SK-N-SH (cell line): ENCODE results near the gene IDH2. TPM values are rescaled to one million over a fixed set of nuclear protein-coding genes. Genes with fewer than 3 reads are reported as not detected.

Experiments used
- CTCF ChIA-PET: fragments of 300-600, 350-600 bp; formaldehyde crosslinking; extraction: SDS; loops from one replicate; lab custom pipeline; 2021; lab: Yijun Ruan, JAX
- POLR2A ChIA-PET: fragments of 350-600 bp; sonication (Branson Sonifier 250); formaldehyde crosslinking; extraction: SDS; loops from one replicate; lab custom pipeline; 2020; ENCODE audit warnings: antibody characterized with exemption, inconsistent platforms; lab: Yijun Ruan, JAX
- DNase-seq: peaks from one replicate; pipeline ENCODE4 v3.0.0; 2012
- H2AFZ ChIP-seq: fragments of 200-600 bp; sonication (generic); 2 replicates; pipeline ENCODE4 v1.8.1; 2016; ENCODE audit warnings: antibody characterized with exemption, mild to moderate bottlenecking, low read depth
- H3F3A ChIP-seq: fragments of 200-600 bp; sonication (generic); replicated peaks from 2 replicates; pipeline ENCODE3; 2016; ENCODE audit warnings: antibody characterized with exemption, mild to moderate bottlenecking; ENCODE audit not compliant: insufficient read depth
- H3K27ac ChIP-seq, 2 experiments: fragments of 200-500 bp in 1 of 2; fragments of 200-600 bp in 1 of 2; sonication (Bioruptor generic) in 1 of 2; sonication (generic), shearing (Covaris generic) in 1 of 2; 2 replicates each; pipeline versions ENCODE4 v1.5.1 to v1.6.1; 2014 to 2016; ENCODE audit warnings: low read depth in 2 of 2, inconsistent platforms in 1 of 2, low read length in 1 of 2, mild to moderate bottlenecking in 1 of 2, mixed read lengths in 1 of 2
- H3K27me3 ChIP-seq: fragments of 200-600 bp; sonication (generic), shearing (Covaris generic); 2 replicates; pipeline ENCODE4 v1.6.1; 2016; ENCODE audit warnings: mixed run types; ENCODE audit not compliant: insufficient read depth
- H3K36me3 ChIP-seq, 2 experiments: fragments of 200-500 bp in 1 of 2; fragments of 200-600 bp in 1 of 2; sonication (Bioruptor generic) in 1 of 2; sonication (generic) in 1 of 2; replicated peaks in 1 of 2; 2 replicates each; pipeline versions ENCODE3 to v1.5.1; 2014 to 2016; ENCODE audit warnings: low read length in 1 of 2, mild to moderate bottlenecking in 1 of 2; ENCODE audit not compliant: insufficient read depth in 2 of 2, control insufficient read depth in 1 of 2
- H3K4me1 ChIP-seq, 2 experiments: fragments of 200-500 bp in 1 of 2; fragments of 200-600 bp in 1 of 2; sonication (Bioruptor generic) in 1 of 2; sonication (generic), shearing (Covaris generic) in 1 of 2; 2 replicates each; pipeline versions ENCODE4 v1.5.1 to v1.6.1; 2014 to 2016; ENCODE audit warnings: low read depth in 1 of 2, low read length in 1 of 2, mixed run types in 1 of 2; ENCODE audit not compliant: insufficient read depth in 2 of 2, control insufficient read depth in 1 of 2
- H3K4me2 ChIP-seq: fragments of 200-600 bp; sonication (generic), shearing (Covaris generic); 2 replicates; pipeline ENCODE4 v1.6.1; 2017; ENCODE audit warnings: mixed run types
- H3K4me3 ChIP-seq, 2 experiments: fragments of 200-500 bp in 1 of 2; fragments of 200-600 bp in 1 of 2; sonication (Bioruptor generic) in 1 of 2; sonication (generic), shearing (Covaris generic) in 1 of 2; 2 replicates each; pipeline versions ENCODE4 v1.5.1 to v1.8.1; 2014 to 2016; ENCODE audit warnings: low read depth in 2 of 2, inconsistent platforms in 1 of 2, low read length in 1 of 2, mild to moderate bottlenecking in 1 of 2, mixed read lengths in 1 of 2, moderate library complexity in 1 of 2
- H3K79me2 ChIP-seq: fragments of 200-600 bp; sonication (generic); 2 replicates; pipeline ENCODE4 v1.8.1; 2017; ENCODE audit warnings: mild to moderate bottlenecking; ENCODE audit not compliant: insufficient read depth
- H3K9ac ChIP-seq: fragments of 200-600 bp; sonication (generic); 2 replicates; pipeline ENCODE4 v1.6.1; 2017; ENCODE audit warnings: mixed run types
- H3K9me2 ChIP-seq: fragments of 200-600 bp; sonication (generic); 2 replicates; pipeline ENCODE4 v1.6.1; 2017; ENCODE audit warnings: mixed run types
- H3K9me3 ChIP-seq: fragments of 200-600 bp; sonication (generic); 2 replicates; pipeline ENCODE4 v1.6.1; 2017; ENCODE audit warnings: mixed run types, mild to moderate bottlenecking, moderate library complexity
- H4K20me1 ChIP-seq: fragments of 200-600 bp; sonication (generic); 2 replicates; pipeline ENCODE4 v1.6.1; 2017; ENCODE audit warnings: mild to moderate bottlenecking, mixed run types; ENCODE audit not compliant: insufficient read depth
- CHD2 ChIP-seq: fragments of 150-350 bp; IDR thresholded peaks from 2 replicates; pipeline ENCODE4 v1.6.1; 2018; ENCODE audit warnings: low read length; ENCODE audit not compliant: partially characterized antibody
- GABPA ChIP-seq: IDR thresholded peaks from 2 replicates; pipeline ENCODE4 v1.4.0; 2012; ENCODE audit warnings: low read depth, mild to moderate bottlenecking
- MAX ChIP-seq: IDR thresholded peaks from 2 replicates; pipeline ENCODE4 v1.4.0; 2012; ENCODE audit warnings: low read depth
- MEF2A ChIP-seq: IDR thresholded peaks from 2 replicates; pipeline ENCODE4 v1.4.0; 2012; ENCODE audit warnings: low read depth, borderline replicate concordance
- NRF1 ChIP-seq: IDR thresholded peaks from 2 replicates; pipeline ENCODE4 v1.6.1; 2012; ENCODE audit warnings: low read depth, mild to moderate bottlenecking, low read length
- WGBS: methylation state at CpG from one replicate; pipeline ENCODE4 v1.1.6; 2017; ENCODE audit warnings: low lambda C conversion rate; 5-methylcytosine and 5-hydroxymethylcytosine counted together
- polyA plus RNA-seq, 3 experiments: library from polyadenylated mRNA; depleted of rRNA; stranded (reverse); fragments of >200 nt; gene quantifications; 2 replicates each; pipeline ENCODE4 v1.2.3, GENCODE V29; 2012
- small RNA-seq, 7 experiments: library from RNA; depleted of rRNA; stranded (forward); fragments of <200 nt; gene quantifications; one replicate each; pipeline ENCODE3, GENCODE V24; 2012

The IDH2 gene
- polyA plus RNA-seq, 1 of the 3 experiments (the other 2 are of a cell fraction): 25.2 TPM

GRCh38 chr15:90033448-90033847 is 68.8 kb downstream of the IDH2 start:
- Histone ChIP-seq H4K20me1 (no peaks in the 10 kb centered on the region), H3K27ac (no peak overlapping the region), H3K4me1 (peaks cover 18 to 24% of the 10 kb centered on the region in 2 experiments; a peak in 3 of 4 replicates), H3F3A (no peaks in the 10 kb centered on the region), H3K4me2 (no peak overlapping the region), H3K36me3 (no peaks in the 10 kb centered on the region), H3K9me2 (no peaks in the 10 kb centered on the region), H2AFZ (no peak overlapping the region), H3K4me3 (no peak overlapping the region), H3K9ac (no peak overlapping the region), H3K27me3 (no peaks in the 10 kb centered on the region), H3K9me3 (no peaks in the 10 kb centered on the region), H3K79me2 (no peaks in the 10 kb centered on the region; the same call in 1 of the 2 replicates)
- POLR2A ChIA-PET: no interaction called here
- CTCF ChIA-PET: interaction anchor here (1.5 to 1.7 kb wide), 2 partner anchors 16 to 273 kb away, joined by 3 to 4 read pairs; no protein-coding TSS in a partner anchor
- WGBS: 94% methylated on average over 6 of the region's 6 CpGs
- DNase-seq: no peak
- no peak for TF ChIP-seq CHD2
- no peak for TF ChIP-seq NRF1
- no peak for TF ChIP-seq MEF2A
- no peak for TF ChIP-seq GABPA
- no peak for TF ChIP-seq MAX
- TF ChIP-seq, all 33 proteins: peak for 0

Small RNA genes within 50 kb of the gene (small RNA-seq; reads per million reads assigned to genes)
- gene RF00066: 0 reads per million in 7 experiments

Other genes starting within 250 kb of the IDH2 start
- 11.9 and 19.4 TPM in 2 replicates for gene AP3S2, start 208.5 kb downstream of the IDH2 start, polyA plus RNA-seq (2012; rRNA removed)
- 13.0 and 13.5 TPM in 2 replicates for gene ARPIN, start 189.5 kb downstream of the IDH2 start, polyA plus RNA-seq (2012; rRNA removed)
- 2.4 and 2.7 TPM in 2 replicates for gene ZNF710, start 101.1 kb downstream of the IDH2 start, polyA plus RNA-seq (2012; rRNA removed)
- 15.2 and 38.9 TPM in 2 replicates for gene SEMA4B, start 98.9 kb upstream of the IDH2 start, polyA plus RNA-seq (2012; rRNA removed)
- gene CIB1, start 131.5 kb upstream of the IDH2 start, polyA plus RNA-seq (2012; rRNA removed): 74.7 and 87.9 TPM in 2 replicates
- 2.2 and 2.4 TPM in 2 replicates for gene GDPGP1, start 131.7 kb upstream of the IDH2 start, polyA plus RNA-seq (2012; rRNA removed)
- gene TTLL13, start 147.1 kb upstream of the IDH2 start, polyA plus RNA-seq (2012; rRNA removed): 0.03 and 0.06 TPM in 2 replicates
- gene NGRN, start 163.2 kb upstream of the IDH2 start, polyA plus RNA-seq (2012; rRNA removed): 48.2 and 66.5 TPM in 2 replicates
- gene ZNF774, start 249.8 kb upstream of the IDH2 start, polyA plus RNA-seq (2012; rRNA removed): 1.6 and 1.8 TPM in 2 replicates